HG02973 (cell line): ENCODE measurements around the gene DSTYK.
"Not testable (repeated sequence)": the region's sequence is repeated elsewhere in the genome, so short reads cannot be mapped to it uniquely, and the experiment has no call there.

Experiments used
- ATAC-seq: cut with Tn5 transposase; IDR thresholded peaks from one replicate; pipeline ENCODE4 v1.9.1; 2021; ENCODE audit warnings: moderate library complexity; ENCODE audit not compliant: unreplicated experiment

DSTYK gene

GRCh38 chr1:205243350-205244191 lies 32.1 kb upstream of the DSTYK start:
- no peak for ATAC-seq

GRCh38 chr1:205241366-205242030 lies 30.0 kb upstream of the DSTYK start:
- ATAC-seq, result no peak

GRCh38 chr1:205240569-205240968 lies 29.1 kb upstream of the DSTYK start:
- ATAC-seq, result no peak

- no peak for ATAC-seq
These were observed 28.6 kb upstream of the DSTYK start for GRCh38 chr1:205240118-205240517.

- ATAC-seq, result no peak
These were observed 27.6 kb upstream of the DSTYK start for GRCh38 chr1:205239078-205239477.

- no peak for ATAC-seq
These were observed 26.3 kb upstream of the DSTYK start for GRCh38 chr1:205237526-205238484.

- no peak for ATAC-seq
These were observed 25.5 kb upstream of the DSTYK start for GRCh38 chr1:205236951-205237475.

- no peak for ATAC-seq
These were observed 25.0 kb upstream of the DSTYK start for GRCh38 chr1:205236526-205236925.

- ATAC-seq, result no peak
These were observed 24.4 kb upstream of the DSTYK start for GRCh38 chr1:205235951-205236350.

- ATAC-seq, result not testable (repeated sequence)
These were observed 22.5 kb upstream of the DSTYK start for GRCh38 chr1:205233986-205234385.

GRCh38 chr1:205232945-205233397 lies 21.5 kb upstream of the DSTYK start:
- no peak for ATAC-seq

- no peak for ATAC-seq
These were observed 20.8 kb upstream of the DSTYK start for GRCh38 chr1:205232127-205232820.

GRCh38 chr1:205230982-205231381 lies 19.5 kb upstream of the DSTYK start:
- no peak for ATAC-seq

GRCh38 chr1:205229916-205230700 lies 18.6 kb upstream of the DSTYK start:
- no peak for ATAC-seq

- no peak for ATAC-seq
These were observed 17.9 kb upstream of the DSTYK start for GRCh38 chr1:205229399-205229871.

- ATAC-seq, result no peak
These were observed 16.6 kb upstream of the DSTYK start for GRCh38 chr1:205228093-205228521.

GRCh38 chr1:205227584-205228013 lies 16.1 kb upstream of the DSTYK start, which contains the start of gene TMCC2:
TMCC2 (plus strand) TSS chr1:205227946; CDS start chr1:205228565, 619 bp downstream.
- no peak for ATAC-seq

- no peak for ATAC-seq
These were observed 15.5 kb upstream of the DSTYK start for GRCh38 chr1:205226868-205227583.
